Stomach (tissue), 9 donors: ENCODE results near the gene BLOC1S2. TPM values are rescaled to one million over a fixed set of nuclear protein-coding genes. Genes with fewer than 3 reads are reported as not detected.
A peak's percentile ranks its signal among the peaks of the same experiment; 100 is the strongest.

Experiments used
- DNase-seq, 2 donors: peaks; one replicate each; pipeline versions ENCODE4 v3.0.0 to v3.0.0-alpha.2; 2013 to 2019
- H3K27ac ChIP-seq, 5 donors: fragments of 200-600 bp in 4 of 5; sonication (generic) in 4 of 5; one replicate each; pipeline ENCODE4 v1.5.1; 2013 to 2019; ENCODE audit warnings: mild to moderate bottlenecking in 1 of 5, moderate library complexity in 1 of 5
- H3K27me3 ChIP-seq, 3 donors: fragments of 200-600 bp; sonication (generic); one replicate each; pipeline ENCODE4 v1.5.1; 2017 to 2019; ENCODE audit warnings: mixed run types in 1 of 3
- H3K36me3 ChIP-seq, 4 donors: fragments of 200-600 bp; sonication (generic); 1 replicate in 3 of 4; 2 replicates in 1 of 4; pipeline ENCODE4 v1.5.1; 2016 to 2019
- H3K4me1 ChIP-seq, 4 donors: fragments of 200-600 bp; sonication (generic); one replicate each; pipeline ENCODE4 v1.5.1; 2016 to 2019
- H3K4me3 ChIP-seq, 4 donors: fragments of 200-600 bp; sonication (generic) in 3 of 4; one replicate each; pipeline ENCODE4 v1.5.1; 2016 to 2019; ENCODE audit warnings: mild to moderate bottlenecking in 1 of 4
- H3K9me3 ChIP-seq, 4 donors: fragments of 200-600 bp; sonication (generic); one replicate each; pipeline ENCODE4 v1.5.1; 2016 to 2019
- EP300 ChIP-seq: sonication (generic); formaldehyde crosslinking; IDR thresholded peaks from one replicate; pipeline ENCODE4 v1.6.1; 2017; ENCODE audit warnings: antibody characterized with exemption
- POLR2A ChIP-seq, 4 donors: fragments of 450-650 bp; IDR thresholded peaks; one replicate each; pipeline ENCODE4 v1.6.1; 2016; ENCODE audit warnings: antibody characterized with exemption in 4 of 4, control low read depth in 2 of 4, mild to moderate bottlenecking in 1 of 4, moderate library complexity in 1 of 4
- POLR2AphosphoS5 ChIP-seq, 3 donors: sonication (generic); formaldehyde crosslinking; IDR thresholded peaks; one replicate each; pipeline ENCODE4 v1.6.1; 2016; ENCODE audit warnings: antibody characterized with exemption in 3 of 3
- WGBS, 5 donors: extraction: QIAGEN DNeasy Blood & Tissue Kit in 3 of 5; methylation state at CpG; one replicate each; pipeline versions ENCODE4 v1.1.5 to v1.1.7; 2013 to 2018; 5-methylcytosine and 5-hydroxymethylcytosine counted together
- intact Hi-C: fragments of 100-400 bp; cut with DNase I; formaldehyde crosslinking; loops from one replicate; pipeline ENCODE4 v1.15.1; 2023; ENCODE audit warnings: low total_unique reads
- polyA plus RNA-seq, 3 donors: library from polyadenylated mRNA; stranded (reverse); fragments of 200-250 nt; gene quantifications; one replicate each; pipeline ENCODE4 v1.2.3, GENCODE V29; 2013
- total RNA-seq, 5 donors: library from RNA; depleted of rRNA; stranded (reverse); fragments of >200 nt; gene quantifications; one replicate each; pipeline versions ENCODE4 v1.1.0 to v1.2.3, GENCODE V29; 2014 to 2016
- TF ChIP-seq, protein P1 (sequence below), 7 experiments: fragments of 450-650 bp in 4 of 7; fragments of 200-600 bp in 3 of 7; sonication (generic) in 3 of 7; IDR thresholded peaks; one replicate each; pipeline ENCODE4 v1.5.1; 2016 to 2019; ENCODE audit warnings: antibody characterized with exemption in 7 of 7, control low read depth in 2 of 7, mild to moderate bottlenecking in 1 of 7
- donor health status: healthy with polysubstance abuse.
- donor health status: Bipolar disorder and iron deficiency.
- donor health status: healthy.

Gene BLOC1S2
- total and polyA plus RNA-seq, 8 donors = 0.87 to 51.0 (median 33.4) TPM; not detected in 1

- H3K9me3 ChIP-seq = no peaks in the 10 kb centered on the region
- WGBS, 5 donors = 77 to 94% (median 83%) methylated on average over 4 of the region's 4 CpGs
- TF ChIP-seq EP300 (no peak), POLR2A (IDR thresholded peaks at IDR 0.05) (no peak), POLR2AphosphoS5 (IDR thresholded peaks at IDR 0.05) (no peak)
- TF ChIP-seq, protein P1, sequence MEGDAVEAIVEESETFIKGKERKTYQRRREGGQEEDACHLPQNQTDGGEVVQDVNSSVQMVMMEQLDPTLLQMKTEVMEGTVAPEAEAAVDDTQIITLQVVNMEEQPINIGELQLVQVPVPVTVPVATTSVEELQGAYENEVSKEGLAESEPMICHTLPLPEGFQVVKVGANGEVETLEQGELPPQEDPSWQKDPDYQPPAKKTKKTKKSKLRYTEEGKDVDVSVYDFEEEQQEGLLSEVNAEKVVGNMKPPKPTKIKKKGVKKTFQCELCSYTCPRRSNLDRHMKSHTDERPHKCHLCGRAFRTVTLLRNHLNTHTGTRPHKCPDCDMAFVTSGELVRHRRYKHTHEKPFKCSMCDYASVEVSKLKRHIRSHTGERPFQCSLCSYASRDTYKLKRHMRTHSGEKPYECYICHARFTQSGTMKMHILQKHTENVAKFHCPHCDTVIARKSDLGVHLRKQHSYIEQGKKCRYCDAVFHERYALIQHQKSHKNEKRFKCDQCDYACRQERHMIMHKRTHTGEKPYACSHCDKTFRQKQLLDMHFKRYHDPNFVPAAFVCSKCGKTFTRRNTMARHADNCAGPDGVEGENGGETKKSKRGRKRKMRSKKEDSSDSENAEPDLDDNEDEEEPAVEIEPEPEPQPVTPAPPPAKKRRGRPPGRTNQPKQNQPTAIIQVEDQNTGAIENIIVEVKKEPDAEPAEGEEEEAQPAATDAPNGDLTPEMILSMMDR (IDR thresholded peaks at IDR 0.05) = no peak
- H3K27ac ChIP-seq = no peak overlapping the region
- intact Hi-C loops = no loop called here
- H3K4me1 ChIP-seq = peaks cover 0 to 12% (median 0%) of the 10 kb centered on the region in 4 donors
- no peaks in the 10 kb centered on the region for H3K36me3 ChIP-seq
- H3K4me3 ChIP-seq = no peak overlapping the region
- peaks cover 0 to 58% (median 3%) of the 10 kb centered on the region in 3 donors for H3K27me3 ChIP-seq
- DNase-seq = no peak
Measured at GRCh38 chr10:100315615-100316014, 29.1 kb upstream of the BLOC1S2 start.

DNA sequence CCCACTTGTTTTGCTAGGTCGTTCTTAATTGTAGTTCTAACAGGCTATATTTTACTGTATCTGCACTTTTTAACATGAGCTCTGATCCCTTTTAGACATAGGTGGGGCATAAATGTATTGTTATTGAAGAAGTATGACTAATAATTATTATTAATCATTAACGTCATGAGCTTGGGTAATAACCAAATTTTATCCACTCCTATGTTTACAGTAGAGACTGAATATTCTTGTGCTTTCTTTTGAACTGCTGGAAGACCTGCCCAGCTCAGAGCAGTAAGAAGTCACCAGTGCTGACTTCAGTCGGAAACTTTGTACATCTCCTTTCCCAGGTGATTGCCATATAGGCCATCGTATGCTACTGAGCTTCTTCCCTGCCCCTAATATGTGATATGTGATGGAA, 24.8 kb upstream of the BLOC1S2 start:
- peaks cover 0 to 12% (median 0%) of the 10 kb centered on the region in 4 donors for H3K4me1 ChIP-seq
- H3K27ac ChIP-seq = peak overlapping the region; percentile 4 to 78 (median 43)
- 34 to 47% (median 44%) methylated on average over 4 of the region's 4 CpGs for WGBS, 5 donors
- H3K27me3 ChIP-seq = peaks cover 0 to 32% (median 0%) of the 10 kb centered on the region in 3 donors
- TF ChIP-seq, protein P1 (IDR thresholded peaks at IDR 0.05) = no peak
- TF ChIP-seq EP300 (no peak), POLR2A (IDR thresholded peaks at IDR 0.05) (no peak), POLR2AphosphoS5 (IDR thresholded peaks at IDR 0.05) (peak in 1 of 3 donors; percentile 10)
- no peak overlapping the region for H3K4me3 ChIP-seq
- H3K9me3 ChIP-seq = no peaks in the 10 kb centered on the region
- DNase-seq = peak in 1 of 2 donors; percentile 28
- intact Hi-C loops = no loop called here
- no peaks in the 10 kb centered on the region for H3K36me3 ChIP-seq

DNA sequence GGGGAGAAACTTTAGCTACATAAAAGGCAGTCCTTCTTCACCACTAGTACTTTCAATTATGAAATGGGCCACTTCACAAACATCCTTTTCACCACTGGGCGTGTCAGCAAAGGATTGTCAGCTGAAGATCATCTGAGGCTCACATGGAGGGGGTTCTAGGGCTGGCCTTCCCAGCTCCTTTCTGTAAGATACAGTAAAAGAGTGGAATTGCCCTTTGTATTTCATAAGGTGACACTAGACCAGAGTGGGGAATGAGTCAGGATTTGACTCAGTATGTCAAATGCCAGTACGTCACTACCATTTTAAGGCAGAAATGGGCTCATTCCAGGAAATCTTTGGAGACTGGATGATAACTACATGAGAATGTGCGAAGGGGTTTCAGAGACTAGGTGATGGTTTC, 21.2 kb upstream of the BLOC1S2 start:
- Histone ChIP-seq H3K27ac (no peak overlapping the region), H3K9me3 (no peaks in the 10 kb centered on the region), H3K27me3 (peaks cover 0 to 49% (median 0%) of the 10 kb centered on the region in 3 donors), H3K4me3 (no peak overlapping the region), H3K36me3 (no peaks in the 10 kb centered on the region), H3K4me1 (peaks cover 0 to 12% (median 0%) of the 10 kb centered on the region in 4 donors)
- intact Hi-C loops = no loop called here
- TF ChIP-seq, protein P1 (IDR thresholded peaks at IDR 0.05) = no peak
- TF ChIP-seq EP300 = no peak
- DNase-seq = no peak
- 86 to 93% (median 90%) methylated on average over 3 of the region's 3 CpGs for WGBS, 5 donors

DNA sequence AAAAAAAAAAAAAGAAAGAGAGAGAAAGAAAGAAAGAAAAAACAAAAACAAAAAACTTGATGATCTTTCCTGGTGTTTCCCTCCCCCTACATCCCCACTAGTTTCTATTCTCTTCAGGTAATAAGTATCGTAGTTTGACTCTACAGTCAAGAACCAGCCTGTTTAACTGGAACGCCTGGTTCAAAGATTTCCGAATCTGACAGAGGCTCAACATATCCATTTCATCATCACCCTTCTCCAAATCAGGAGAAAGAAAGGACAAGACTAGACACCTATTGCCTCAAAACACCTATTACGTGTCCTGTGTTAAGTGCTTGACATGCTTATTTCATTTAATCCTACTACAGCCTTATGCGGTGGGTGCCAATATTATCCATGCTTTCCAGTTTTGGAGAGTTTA, 20.4 kb upstream of the BLOC1S2 start:
- Histone ChIP-seq H3K9me3 (no peaks in the 10 kb centered on the region), H3K4me3 (no peak overlapping the region), H3K27ac (no peak overlapping the region), H3K27me3 (peaks cover 0 to 56% (median 0%) of the 10 kb centered on the region in 3 donors), H3K4me1 (peaks cover 0 to 4% (median 0%) of the 10 kb centered on the region in 4 donors), H3K36me3 (no peaks in the 10 kb centered on the region)
- WGBS, 5 donors = 89 to 96% (median 91%) methylated on average over 5 of the region's 5 CpGs
- TF ChIP-seq EP300 (no peak), POLR2AphosphoS5 (IDR thresholded peaks at IDR 0.05) (no peak), POLR2A (IDR thresholded peaks at IDR 0.05) (no peak)
- TF ChIP-seq, protein P1 (IDR thresholded peaks at IDR 0.05) = no peak
- intact Hi-C loops = no loop called here
- no peak for DNase-seq
